GM18517 (cell line): Measurements from ENCODE around the gene PROK2.

Experiments
- ATAC-seq: cut with Tn5 transposase; IDR thresholded peaks from one replicate; pipeline ENCODE4 v1.9.1; 2021; ENCODE audit warnings: mild to moderate bottlenecking, moderate library complexity; ENCODE audit not compliant: unreplicated experiment

PROK2 gene

GRCh38 chr3:71751602-71752001, 33.3 kb downstream of the PROK2 start:
- ATAC-seq = no peak

- ATAC-seq = no peak
These were observed 40.2 kb downstream of the PROK2 start for GRCh38 chr3:71744738-71745137.

- ATAC-seq = no peak
These were observed 42.3 kb downstream of the PROK2 start for GRCh38 chr3:71742621-71743020.

- ATAC-seq = no peak
These were observed 50.1 kb downstream of the PROK2 start for GRCh38 chr3:71734881-71735280.

- no peak for ATAC-seq
These were observed 51.6 kb downstream of the PROK2 start for GRCh38 chr3:71733319-71733718.

GRCh38 chr3:71732637-71733036, 52.3 kb downstream of the PROK2 start:
- ATAC-seq = no peak

GRCh38 chr3:71728632-71729342, 56.2 kb downstream of the PROK2 start:
- ATAC-seq = no peak

- ATAC-seq = no peak
These were observed 58.8 kb downstream of the PROK2 start for GRCh38 chr3:71726146-71726545.

GRCh38 chr3:71725271-71725991, 59.5 kb downstream of the PROK2 start, which contains the start of gene EIF4E3:
Gene EIF4E3 (minus strand): TSS chr3:71725402. CDS start chr3:71725367, 35 bp downstream.
- ATAC-seq = no peak

GRCh38 chr3:71724584-71725270, 60.2 kb downstream of the PROK2 start:
- ATAC-seq = no peak

GRCh38 chr3:71724171-71724453, 60.8 kb downstream of the PROK2 start:
- no peak for ATAC-seq

- peak; percentile 55 for ATAC-seq
These were observed 61.3 kb downstream of the PROK2 start for GRCh38 chr3:71723452-71724170.

GRCh38 chr3:71722693-71723092, 62.3 kb downstream of the PROK2 start:
- no peak for ATAC-seq
